GM21723 (cell line): ENCODE measurements around the gene DEPP1.

Source experiments
- ATAC-seq: cut with Tn5 transposase; IDR thresholded peaks from one replicate; pipeline ENCODE4 v1.9.1; 2021; ENCODE audit warnings: mild to moderate bottlenecking, moderate library complexity; ENCODE audit not compliant: unreplicated experiment

Gene DEPP1

DNA sequence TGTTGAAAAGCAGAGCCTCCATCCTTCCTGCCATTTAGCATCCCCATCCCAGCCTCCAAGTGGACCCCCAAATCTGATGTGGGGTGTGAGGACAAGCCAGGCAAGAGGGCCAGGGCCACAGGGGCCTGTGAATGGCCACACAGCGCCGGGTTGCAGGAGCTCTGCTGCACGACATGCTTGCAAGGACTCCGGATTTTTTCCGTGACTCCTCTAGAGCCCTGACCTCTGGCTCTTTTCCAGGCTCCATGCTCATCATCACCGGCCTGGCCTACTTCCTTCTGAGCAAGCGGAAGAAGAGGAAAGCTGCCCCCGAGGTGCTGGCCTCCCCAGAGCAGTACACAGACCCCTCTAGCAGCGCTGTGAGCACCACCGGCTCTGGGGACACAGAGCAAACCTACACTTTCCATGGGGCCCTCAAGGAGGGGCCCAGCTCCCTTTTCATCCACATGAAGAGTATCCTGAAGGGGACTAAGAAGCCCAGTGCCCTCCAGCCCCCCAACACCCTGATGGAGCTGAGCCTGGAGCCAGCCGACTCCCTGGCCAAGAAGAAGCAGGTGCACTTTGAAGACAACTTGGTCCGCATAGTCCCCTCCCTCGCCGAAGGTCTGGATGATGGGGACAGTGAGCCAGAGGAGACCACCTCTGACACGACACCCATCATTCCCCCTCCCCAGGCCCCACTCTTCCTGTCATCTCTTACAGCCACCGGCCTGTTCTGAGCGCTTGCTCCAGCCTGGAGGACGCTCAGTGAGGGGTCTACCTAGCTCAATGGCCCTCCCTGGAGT is 44.0 kb downstream of the DEPP1 start:
- no peak for ATAC-seq

DNA sequence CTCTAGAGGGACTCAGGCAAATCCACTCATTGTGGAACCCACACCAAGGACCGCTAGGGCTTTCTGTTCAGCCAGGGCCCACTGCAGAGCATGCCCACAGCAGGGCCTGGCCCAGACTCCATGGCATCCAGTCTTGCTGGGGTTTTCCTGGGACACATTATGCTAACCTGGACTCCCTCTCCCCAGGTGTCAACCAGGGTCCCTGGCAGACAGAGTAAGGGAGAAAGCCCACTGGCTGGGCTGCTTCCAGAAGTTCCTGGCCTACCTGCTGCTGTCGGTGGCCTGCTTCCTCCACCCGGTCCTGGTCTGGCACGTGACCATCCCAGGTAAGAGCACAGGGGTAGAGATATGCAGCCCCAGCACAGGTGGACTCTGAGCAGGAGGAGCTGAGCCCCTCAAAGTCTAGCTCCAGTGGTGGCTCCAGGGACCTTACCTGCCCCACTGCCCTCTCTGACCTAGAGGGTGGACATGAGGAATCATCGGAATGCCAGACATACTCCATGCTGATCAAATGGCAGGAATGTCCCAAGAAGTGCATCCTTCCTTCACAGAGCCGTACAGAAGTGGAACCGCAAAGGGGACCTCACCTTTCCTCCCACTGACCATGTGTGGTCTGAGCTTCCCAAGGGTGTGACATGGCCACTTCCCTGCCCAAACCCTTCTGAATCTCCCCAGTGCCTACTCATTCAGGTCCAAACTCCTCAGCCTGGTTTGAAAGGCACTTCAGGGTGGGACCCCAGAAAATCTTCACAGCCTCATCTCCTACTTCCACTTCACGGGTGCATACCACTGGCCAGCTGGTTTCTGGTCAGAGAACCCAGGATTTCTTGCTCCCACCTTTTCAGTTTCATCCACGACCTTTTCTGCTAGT is 44.9 kb downstream of the DEPP1 start:
- no peak for ATAC-seq

GRCh38 chr10:44932517-44933450 is 45.8 kb downstream of the DEPP1 start:
- peak; percentile 98 for ATAC-seq

DNA sequence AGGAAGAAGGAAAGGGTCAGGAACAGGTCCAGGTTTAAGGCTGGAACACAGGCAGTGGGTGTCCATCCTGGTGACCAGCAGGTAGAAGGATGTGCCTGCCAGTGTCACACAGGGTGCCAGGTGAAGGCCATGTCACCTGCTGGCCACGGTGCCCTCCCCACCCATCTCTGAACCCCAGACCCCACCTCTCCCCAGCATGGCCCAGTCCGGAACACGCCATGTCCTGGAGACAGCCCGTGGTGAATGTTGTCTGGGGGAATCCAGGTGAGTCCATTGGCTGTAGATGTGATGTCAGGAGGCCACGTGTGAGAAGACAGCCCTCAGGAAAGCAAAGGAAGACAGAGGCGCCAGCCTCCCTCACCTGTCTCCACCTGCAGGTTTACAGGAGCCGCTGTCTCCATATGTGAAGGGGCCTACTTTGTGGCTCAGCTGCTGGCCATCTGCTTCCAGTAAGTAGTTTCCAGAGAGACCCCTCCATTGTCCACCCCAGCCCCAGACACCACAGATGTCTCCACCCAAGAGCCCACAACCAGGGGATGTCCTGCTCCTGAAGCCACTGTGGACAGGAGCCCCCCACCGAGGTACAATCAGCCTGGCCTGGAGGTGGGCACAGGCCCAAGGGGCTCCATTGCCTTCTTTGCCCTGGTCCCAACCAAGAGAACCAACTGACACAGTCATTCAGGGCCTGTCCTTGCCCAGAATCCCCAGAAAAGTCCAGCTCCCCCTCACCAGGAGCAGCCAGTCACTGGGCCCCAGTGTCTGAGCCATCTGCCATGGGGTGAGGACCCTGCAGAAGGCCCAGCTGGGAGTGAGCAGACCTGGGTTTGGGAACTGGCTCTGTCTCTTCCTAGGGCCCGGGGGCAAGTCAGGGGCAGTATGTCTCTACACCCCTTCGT is 46.7 kb downstream of the DEPP1 start:
- ATAC-seq = no peak

- no peak for ATAC-seq
Observed at GRCh38 chr10:44930904-44931620, 47.5 kb downstream of the DEPP1 start.

DNA sequence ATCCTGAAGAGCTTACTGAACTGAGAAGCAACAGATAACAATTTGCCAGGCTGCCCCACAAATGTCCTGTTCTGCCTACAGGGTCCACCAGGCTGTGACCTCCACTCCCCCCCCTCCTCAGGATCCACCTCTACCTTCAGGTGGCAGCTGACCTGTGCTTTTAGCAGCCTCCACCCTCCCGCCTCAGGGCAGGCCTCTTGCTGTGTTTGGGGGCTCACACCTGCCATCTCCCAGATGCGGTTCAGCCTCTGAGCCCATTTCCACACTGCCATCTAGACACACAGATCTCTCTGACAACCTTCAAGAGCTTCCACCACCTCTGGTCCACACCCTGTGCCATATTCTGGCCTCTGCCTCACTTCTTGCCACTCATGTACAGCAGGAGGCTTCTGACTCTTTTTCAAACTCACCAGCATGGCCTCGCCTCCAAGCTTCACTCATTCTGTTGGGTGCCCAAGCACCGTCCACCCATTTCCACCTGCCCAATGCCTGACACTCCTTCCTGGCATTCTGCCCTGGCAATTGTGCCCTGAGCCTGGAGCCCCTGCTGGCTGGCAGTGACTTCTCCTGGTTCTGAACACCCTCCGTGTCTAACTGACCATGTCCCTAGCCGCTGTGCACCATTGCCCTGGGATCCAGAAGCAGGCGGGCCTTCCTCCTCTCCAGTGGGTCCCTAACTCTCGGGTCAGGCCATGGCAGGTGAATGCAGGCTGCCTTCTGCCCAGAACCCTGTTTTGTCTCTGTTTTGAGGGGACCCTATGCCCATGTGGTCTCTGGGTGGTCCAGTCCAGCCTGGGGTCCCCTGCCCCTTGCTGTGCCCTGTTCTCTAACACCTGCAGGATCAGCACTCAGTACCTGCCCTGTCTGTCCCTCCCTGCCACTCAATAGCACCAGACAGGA is 49.0 kb downstream of the DEPP1 start:
- ATAC-seq = no peak

DNA sequence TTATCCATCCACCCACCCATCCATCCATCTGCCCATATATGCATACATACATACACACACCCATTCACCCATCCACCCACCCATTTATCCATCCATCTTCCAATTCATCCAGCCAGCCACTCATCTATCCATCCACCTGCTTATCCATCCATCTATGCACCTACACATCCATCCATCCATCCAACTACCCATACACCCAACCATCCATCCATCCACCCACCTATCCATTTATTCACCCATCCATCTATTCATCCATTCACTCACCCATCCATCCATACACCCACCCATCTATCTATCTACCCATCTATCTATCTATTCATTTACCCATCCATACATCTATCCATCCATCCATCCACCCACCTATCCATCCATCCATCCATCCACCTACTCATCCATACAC is 50.1 kb downstream of the DEPP1 start:
- ATAC-seq = no peak

DNA sequence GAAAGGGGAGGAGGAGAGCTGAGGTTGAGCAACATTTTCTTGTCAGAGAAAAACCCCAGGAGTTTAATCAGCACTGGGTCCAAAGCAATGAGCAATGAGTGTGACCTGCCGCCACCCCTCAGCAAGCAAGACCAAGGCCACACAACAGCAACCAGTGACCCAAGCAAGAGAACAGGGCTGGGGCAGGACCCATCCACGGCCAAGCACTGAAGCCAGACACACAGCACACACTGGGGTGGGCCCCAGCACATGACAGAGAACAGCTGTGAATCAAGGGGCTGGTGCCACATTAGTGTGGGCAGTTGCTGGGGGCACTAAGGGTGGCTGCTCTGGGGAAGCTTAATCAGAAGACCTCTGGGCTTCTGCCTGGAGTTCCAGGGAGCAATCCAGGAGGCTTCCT is 51.3 kb downstream of the DEPP1 start:
- ATAC-seq = no peak

DNA sequence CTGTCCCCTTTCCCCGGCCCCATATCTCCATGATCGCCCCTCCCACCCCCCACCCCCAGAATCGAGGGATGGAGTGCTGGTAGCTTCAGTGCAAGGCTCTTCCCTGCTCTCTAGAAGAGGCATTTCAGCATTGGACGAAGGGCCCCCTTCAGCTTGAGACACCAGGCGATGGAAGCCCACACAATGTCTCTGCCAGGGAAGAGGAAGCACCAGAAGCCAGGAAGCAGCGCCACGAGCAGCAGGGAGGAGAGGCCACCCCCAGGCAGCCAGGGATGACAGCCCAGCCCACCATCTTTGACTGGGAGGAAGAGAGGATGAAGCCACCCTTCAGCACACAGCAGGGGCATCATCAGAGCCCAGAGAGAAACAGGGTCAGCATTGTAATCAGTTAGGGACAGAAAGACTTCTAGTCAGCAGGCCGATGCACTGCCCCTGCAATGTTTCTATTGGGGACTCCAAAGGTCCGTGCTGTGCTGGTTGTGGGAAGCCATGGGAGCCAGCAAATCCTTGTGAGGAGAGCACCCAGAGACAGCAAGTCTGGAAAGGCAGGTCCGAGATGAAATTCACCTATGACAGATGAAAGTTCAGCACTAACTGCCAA is 51.8 kb downstream of the DEPP1 start:
- ATAC-seq = no peak
